MM.1S (cell line): ENCODE data around the gene TFCP2L1.

Experiments used
- CTCF ChIP-seq: fragments of 300-600 bp; sonication (generic); IDR thresholded peaks from 2 replicates; pipeline ENCODE4 v1.5.1; 2016; ENCODE audit warnings: antibody characterized with exemption, low read length, mixed read lengths
- EZH2 ChIP-seq: fragments of 300-600 bp; sonication (generic); optimal IDR thresholded peaks from 2 replicates; pipeline ENCODE3; 2017; ENCODE audit warnings: low read depth, mild to moderate bottlenecking, antibody characterized with exemption, low read length, mixed read lengths
- EZH2phosphoT487 ChIP-seq: fragments of 300-600 bp; sonication (generic); IDR thresholded peaks from 2 replicates; pipeline ENCODE4 v1.6.1; 2018; ENCODE audit warnings: antibody characterized with exemption, low read length

GRCh38 chr2:121191191-121192170 lies 93.5 kb downstream of the TFCP2L1 start:
- TF ChIP-seq CTCF (no peak), EZH2phosphoT487 (no peak), EZH2 (no peak)
